OCI-LY1 (cell line): ENCODE results near the gene RBBP4.

Experiments used
- EZH2 ChIP-seq: fragments of 200-600 bp; sonication (generic), shearing (Covaris generic); IDR thresholded peaks from 2 replicates; pipeline ENCODE4 v1.8.0; 2017; ENCODE audit warnings: borderline replicate concordance, mixed run types, mild to moderate bottlenecking, antibody characterized with exemption, low read length, moderate library complexity, mixed read lengths
- TF ChIP-seq, protein P1 (sequence below): fragments of 200-600 bp; sonication (generic), shearing (Covaris generic); IDR thresholded peaks from 2 replicates; pipeline ENCODE4 v1.5.1; 2017; ENCODE audit warnings: mild to moderate bottlenecking, antibody characterized with exemption, low read length, moderate library complexity, mixed read lengths

DNA sequence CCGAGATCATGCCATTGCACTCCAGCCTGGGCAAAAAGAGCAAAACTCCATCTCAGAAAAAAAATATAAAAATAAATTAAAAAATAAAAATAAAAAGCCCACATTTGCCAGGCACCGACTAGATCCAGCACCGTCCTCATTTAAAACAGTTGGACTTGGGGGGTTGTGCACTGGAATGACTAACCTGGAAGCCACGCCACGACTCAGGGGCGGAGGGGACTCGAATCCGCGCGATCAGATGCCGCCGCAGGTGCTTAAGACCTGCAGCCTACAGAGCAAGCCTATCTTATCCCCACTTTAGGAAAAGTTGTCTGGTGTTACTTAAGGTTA, 39.2 kb upstream of the RBBP4 start:
- TF ChIP-seq, protein P1, sequence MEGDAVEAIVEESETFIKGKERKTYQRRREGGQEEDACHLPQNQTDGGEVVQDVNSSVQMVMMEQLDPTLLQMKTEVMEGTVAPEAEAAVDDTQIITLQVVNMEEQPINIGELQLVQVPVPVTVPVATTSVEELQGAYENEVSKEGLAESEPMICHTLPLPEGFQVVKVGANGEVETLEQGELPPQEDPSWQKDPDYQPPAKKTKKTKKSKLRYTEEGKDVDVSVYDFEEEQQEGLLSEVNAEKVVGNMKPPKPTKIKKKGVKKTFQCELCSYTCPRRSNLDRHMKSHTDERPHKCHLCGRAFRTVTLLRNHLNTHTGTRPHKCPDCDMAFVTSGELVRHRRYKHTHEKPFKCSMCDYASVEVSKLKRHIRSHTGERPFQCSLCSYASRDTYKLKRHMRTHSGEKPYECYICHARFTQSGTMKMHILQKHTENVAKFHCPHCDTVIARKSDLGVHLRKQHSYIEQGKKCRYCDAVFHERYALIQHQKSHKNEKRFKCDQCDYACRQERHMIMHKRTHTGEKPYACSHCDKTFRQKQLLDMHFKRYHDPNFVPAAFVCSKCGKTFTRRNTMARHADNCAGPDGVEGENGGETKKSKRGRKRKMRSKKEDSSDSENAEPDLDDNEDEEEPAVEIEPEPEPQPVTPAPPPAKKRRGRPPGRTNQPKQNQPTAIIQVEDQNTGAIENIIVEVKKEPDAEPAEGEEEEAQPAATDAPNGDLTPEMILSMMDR: no peak
- no peak for TF ChIP-seq EZH2
